ENCODE results near the gene DAGLB. TPM values are rescaled to one million over a fixed set of nuclear protein-coding genes. Genes with fewer than 3 reads are reported as not detected.

DAGLB gene
- total RNA-seq, 1 experiment from 2014 or later, result 33.6 TPM

- TF ChIP-seq GTF2I (CRISPR knock-in tag; conservative IDR thresholded peaks at IDR 0.05) (no peak), ZNF121 (CRISPR knock-in tag; IDR thresholded peaks at IDR 0.05) (no peak), FOXP1 (CRISPR knock-in tag; IDR thresholded peaks at IDR 0.05; ENCODE audit: borderline replicate concordance) (no peak), HMGA2 (CRISPR knock-in tag; IDR thresholded peaks at IDR 0.05) (no peak), ATF3 (CRISPR knock-in tag; conservative IDR thresholded peaks at IDR 0.05) (no peak), AFF4 (CRISPR knock-in tag; IDR thresholded peaks at IDR 0.05; ENCODE audit: borderline replicate concordance) (no peak), NR2C2 (CRISPR knock-in tag; IDR thresholded peaks at IDR 0.05) (no peak), SMAD3 (CRISPR knock-in tag; IDR thresholded peaks at IDR 0.05; ENCODE audit: borderline replicate concordance) (no peak)
Observed at GRCh38 chr7:6486438-6487183, 38.9 kb upstream of the DAGLB start (continued).

- peaks cover 7% of the 10 kb centered on the region for H3K27me3 Mint-ChIP-seq (ENCODE audit: low read depth)
- ChIA-PET CTCF (interaction anchor here (0.6 kb wide), 1 partner anchor 110 kb away, joined by 3 read pairs; no protein-coding TSS in a partner anchor), POLR2A (no interaction called here)
- no peak for TF ChIP-seq ATF6 (CRISPR knock-in tag; IDR thresholded peaks at IDR 0.05)
- peaks cover 3% of the 10 kb centered on the region for H3K36me3 Mint-ChIP-seq
- H3K4me1 Mint-ChIP-seq, result peaks cover 33% of the 10 kb centered on the region
- DNase-seq (ENCODE audit: low spot score) (no peak), ATAC-seq (no peak)
- 0 out of 2 replicates have a peak, but pooled peaks cover 3% of the 10 kb centered on the region for H3K9me3 Mint-ChIP-seq
- peak overlapping the region; percentile 79 for H3K27ac Mint-ChIP-seq
- peak overlapping the region; percentile 87 for H3K4me3 Mint-ChIP-seq
Observed at GRCh38 chr7:6482743-6483119, 35.0 kb upstream of the DAGLB start.

- POLR2A ChIA-PET, result no interaction called here
- Mint-ChIP-seq H3K27ac (peak overlapping the region; percentile 19; the same call in 1 of the 2 replicates), H3K27me3 (ENCODE audit: low read depth) (peaks cover 7% of the 10 kb centered on the region), H3K9me3 (0 out of 2 replicates have a peak, but pooled peaks cover 3% of the 10 kb centered on the region), H3K4me3 (peak overlapping the region; percentile 87), H3K4me1 (peaks cover 37% of the 10 kb centered on the region), H3K36me3 (peaks cover 3% of the 10 kb centered on the region)
- no peak for DNase-seq (ENCODE audit: low spot score)
- ATAC-seq, result no peak
- CTCF ChIA-PET, result interaction anchor here (0.6 kb wide), 1 partner anchor 110 kb away, joined by 3 read pairs; no protein-coding TSS in a partner anchor
- TF ChIP-seq RORB (CRISPR knock-in tag; IDR thresholded peaks at IDR 0.05), result peak; percentile 12; the same call in 1 of the 2 replicates
- no peak for TF ChIP-seq TCF7 (CRISPR knock-in tag; IDR thresholded peaks at IDR 0.05; ENCODE audit: low read depth)
- no peak for TF ChIP-seq OVOL2 (CRISPR knock-in tag; IDR thresholded peaks at IDR 0.05; ENCODE audit: borderline replicate concordance)
- TF ChIP-seq ZNF232 (CRISPR knock-in tag; IDR thresholded peaks at IDR 0.05), result no peak
Observed at GRCh38 chr7:6482307-6482706, 34.6 kb upstream of the DAGLB start.

- H3K27me3 Mint-ChIP-seq (ENCODE audit: low read depth), result peaks cover 3% of the 10 kb centered on the region; the same call in 1 of the 2 replicates
- peaks cover 41% of the 10 kb centered on the region for H3K4me1 Mint-ChIP-seq
- DNase-seq (ENCODE audit: low spot score), result no peak
- peaks cover 3% of the 10 kb centered on the region for H3K36me3 Mint-ChIP-seq
- 0 out of 2 replicates have a peak, but pooled peaks cover 3% of the 10 kb centered on the region for H3K9me3 Mint-ChIP-seq
- TF ChIP-seq FOXP1 (CRISPR knock-in tag; IDR thresholded peaks at IDR 0.05; ENCODE audit: borderline replicate concordance) (no peak), IRF2 (CRISPR knock-in tag; IDR thresholded peaks at IDR 0.05; ENCODE audit: borderline replicate concordance, low read depth) (no peak), ZNF512 (CRISPR knock-in tag; IDR thresholded peaks at IDR 0.05; ENCODE audit: borderline replicate concordance) (no peak)
- ChIA-PET POLR2A (no interaction called here), CTCF (no interaction called here)
- H3K27ac Mint-ChIP-seq, result peak overlapping the region; percentile 27; the same call in 1 of the 2 replicates
- H3K4me3 Mint-ChIP-seq, result peak overlapping the region; percentile 41
- ATAC-seq, result no peak
Observed at GRCh38 chr7:6481445-6481844, 33.7 kb upstream of the DAGLB start.
